Kidney (tissue), 14 donors: ENCODE measurements around the gene PTPN2. TPM values are rescaled to one million over a fixed set of nuclear protein-coding genes. Genes with fewer than 3 reads are reported as not detected.

Source experiments
- DNase-seq, 5 donors: peaks; one replicate each; pipeline ENCODE4 v3.0.0-alpha.2; 2013 to 2020
- FAIRE-seq: peaks from 2 replicates; lab custom pipeline; 2012; peaks lifted over from hg19 to GRCh38; lab: Jason Lieb, UNC
- H3K27ac ChIP-seq, 2 donors: one replicate each; pipeline ENCODE4 v1.7.0; 2013; ENCODE audit warnings: low read depth in 2 of 2, low read length in 2 of 2, inconsistent platforms in 1 of 2
- H3K27me3 ChIP-seq: one replicate; pipeline ENCODE4 v1.7.1; 2013; ENCODE audit warnings: low read length, inconsistent platforms; ENCODE audit not compliant: control insufficient read depth, insufficient read depth
- H3K36me3 ChIP-seq, 3 donors: one replicate each; pipeline versions ENCODE4 v1.7.0 to v1.7.1; 2013; ENCODE audit warnings: low read length in 3 of 3, control low read depth in 1 of 3, inconsistent platforms in 1 of 3; ENCODE audit not compliant: insufficient read depth in 3 of 3, control insufficient read depth in 2 of 3
- H3K4me1 ChIP-seq, 3 donors: one replicate each; pipeline versions ENCODE4 v1.7.0 to v1.7.1; 2013; ENCODE audit warnings: low read length in 3 of 3, inconsistent platforms in 1 of 3, low read depth in 1 of 3; ENCODE audit not compliant: control insufficient read depth in 2 of 3, insufficient read depth in 2 of 3
- H3K4me3 ChIP-seq, 3 donors: one replicate each; pipeline versions ENCODE4 v1.7.0 to v1.8.1; 2013; ENCODE audit warnings: low read length in 3 of 3, control low read depth in 1 of 3, inconsistent platforms in 1 of 3
- H3K9ac ChIP-seq, 3 donors: one replicate each; pipeline versions ENCODE4 v1.7.0 to v1.7.1; 2013; ENCODE audit warnings: low read length in 3 of 3, control low read depth in 1 of 3, inconsistent platforms in 1 of 3
- H3K9me3 ChIP-seq, 3 donors: one replicate each; pipeline versions ENCODE4 v1.7.0 to v1.7.1; 2013; ENCODE audit warnings: low read length in 3 of 3, control low read depth in 1 of 3, inconsistent platforms in 1 of 3; ENCODE audit not compliant: control insufficient read depth in 2 of 3, insufficient read depth in 1 of 3
- intact Hi-C: fragments of 100-400 bp; cut with DNase I; formaldehyde crosslinking; loops from one replicate; pipeline ENCODE4 v1.11.1; 2022
- polyA plus RNA-seq: library from polyadenylated mRNA; stranded (reverse); fragments of 350-450 nt; fragmentation: Illumina TruSeq; extraction: RNeasy Lipid Tissue Mini Kit (QIAGEN cat#74804); gene quantifications from one replicate; pipeline ENCODE4 v1.2.3, GENCODE V29; 2014; ENCODE audit warnings: low read depth, low replicate concordance; ENCODE audit not compliant: insufficient read depth
- total RNA-seq: library from RNA; stranded (reverse); fragmentation: NEBNext Ultra II Directional; extraction: Animal tissue kit (Norgen Biotek cat#: 25700); gene quantifications from one replicate; pipeline ENCODE4 v1.2.1, GENCODE V29; 2021
- TF ChIP-seq, protein P1 (sequence below): IDR thresholded peaks from 3 replicates; pipeline ENCODE4 v1.5.1; 2012; ENCODE audit warnings: mild to moderate bottlenecking, moderate library complexity, borderline replicate concordance; ENCODE audit not compliant: insufficient read depth; ENCODE audit errors: extremely low read depth
- donor health status: control.
- donor health status: control.
- donor health status: control.
- donor health status: control.
- donor health status: control.
- donor health status: DM: yes; HTN: yes; CAD: no.
- donor health status: Normal renal cell carcinoma (clear cell type).

The PTPN2 gene
- total and polyA plus RNA-seq, 2 donors from 2014 or later: 23.4 to 45.8 TPM

DNA sequence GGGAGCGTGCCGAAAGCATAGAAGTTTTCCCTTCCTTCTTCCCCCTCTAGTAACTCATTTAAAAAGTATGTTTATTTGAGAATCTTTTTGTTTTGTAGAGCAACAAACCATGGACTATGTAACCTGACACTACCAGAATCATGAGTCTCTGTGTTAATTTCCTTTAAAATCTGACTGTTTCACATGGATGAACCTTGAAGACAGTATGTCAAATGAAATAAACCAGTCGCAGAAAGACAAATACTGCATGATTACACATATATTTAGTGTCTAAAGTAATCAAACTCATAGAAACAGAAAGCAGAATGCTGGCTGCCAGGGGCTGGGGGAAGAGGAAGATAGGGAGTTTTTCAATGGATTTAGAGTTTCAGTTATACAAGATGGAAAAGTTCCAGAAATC is 32.3 kb downstream of the PTPN2 start:
- TF ChIP-seq, protein P1, sequence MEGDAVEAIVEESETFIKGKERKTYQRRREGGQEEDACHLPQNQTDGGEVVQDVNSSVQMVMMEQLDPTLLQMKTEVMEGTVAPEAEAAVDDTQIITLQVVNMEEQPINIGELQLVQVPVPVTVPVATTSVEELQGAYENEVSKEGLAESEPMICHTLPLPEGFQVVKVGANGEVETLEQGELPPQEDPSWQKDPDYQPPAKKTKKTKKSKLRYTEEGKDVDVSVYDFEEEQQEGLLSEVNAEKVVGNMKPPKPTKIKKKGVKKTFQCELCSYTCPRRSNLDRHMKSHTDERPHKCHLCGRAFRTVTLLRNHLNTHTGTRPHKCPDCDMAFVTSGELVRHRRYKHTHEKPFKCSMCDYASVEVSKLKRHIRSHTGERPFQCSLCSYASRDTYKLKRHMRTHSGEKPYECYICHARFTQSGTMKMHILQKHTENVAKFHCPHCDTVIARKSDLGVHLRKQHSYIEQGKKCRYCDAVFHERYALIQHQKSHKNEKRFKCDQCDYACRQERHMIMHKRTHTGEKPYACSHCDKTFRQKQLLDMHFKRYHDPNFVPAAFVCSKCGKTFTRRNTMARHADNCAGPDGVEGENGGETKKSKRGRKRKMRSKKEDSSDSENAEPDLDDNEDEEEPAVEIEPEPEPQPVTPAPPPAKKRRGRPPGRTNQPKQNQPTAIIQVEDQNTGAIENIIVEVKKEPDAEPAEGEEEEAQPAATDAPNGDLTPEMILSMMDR: no peak
- no peak overlapping the region for H3K27ac ChIP-seq
- H3K27me3 ChIP-seq: no peaks in the 10 kb centered on the region
- peaks cover 0 to 5% (median 3%) of the 10 kb centered on the region in 3 donors for H3K36me3 ChIP-seq
- FAIRE-seq (no peak), DNase-seq (no peak)
- intact Hi-C loops: no loop called here
- H3K4me3 ChIP-seq: no peak overlapping the region
- H3K9ac ChIP-seq: no peak overlapping the region
- H3K4me1 ChIP-seq: peaks cover 0 to 5% (median 0%) of the 10 kb centered on the region in 3 donors
- no peaks in the 10 kb centered on the region for H3K9me3 ChIP-seq

DNA sequence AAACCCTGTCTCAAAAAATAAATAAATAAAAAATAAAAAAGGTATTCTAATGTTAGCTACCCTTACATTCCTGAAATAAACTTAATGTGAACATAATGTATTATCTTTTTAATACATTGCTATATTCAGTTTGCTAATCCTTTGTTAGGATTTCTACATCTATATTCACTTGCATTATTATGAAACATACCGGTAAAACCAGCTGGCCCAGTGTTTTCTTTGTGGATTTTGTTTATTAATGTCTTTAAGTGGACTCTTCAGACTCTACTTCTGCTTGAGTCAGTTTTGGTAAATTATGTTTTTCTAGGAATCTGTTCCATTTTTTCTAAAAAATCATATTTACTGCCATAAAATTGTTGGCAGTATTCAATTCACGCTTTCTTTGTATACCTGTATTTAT is 34.5 kb downstream of the PTPN2 start:
- no peak overlapping the region for H3K27ac ChIP-seq
- no peak overlapping the region for H3K9ac ChIP-seq
- FAIRE-seq: no peak

DNA sequence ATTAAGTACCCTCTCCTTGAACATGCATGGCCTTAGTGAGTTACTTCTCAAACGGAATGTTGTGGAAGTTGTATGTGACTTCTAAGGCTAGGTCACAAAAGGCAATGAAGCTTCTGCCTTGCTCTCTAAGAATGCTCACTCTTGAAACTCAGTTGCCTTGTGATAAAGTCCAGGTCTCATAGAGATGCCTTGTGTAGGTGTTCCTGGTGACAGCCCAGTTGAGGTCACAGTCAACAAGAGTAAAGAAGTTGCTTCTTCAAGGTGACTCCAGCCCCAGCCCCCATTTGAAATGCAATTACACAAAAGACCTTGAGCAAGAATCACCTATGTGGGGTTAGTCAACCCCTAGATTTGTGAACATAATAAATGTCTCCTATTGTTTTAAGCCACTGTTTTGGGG is 35.6 kb downstream of the PTPN2 start:
- H3K9ac ChIP-seq: no peak overlapping the region
- H3K36me3 ChIP-seq: no peaks in the 10 kb centered on the region
- H3K27ac ChIP-seq: no peak overlapping the region
- TF ChIP-seq, protein P1: no peak
- FAIRE-seq (no peak), DNase-seq (no peak)
- intact Hi-C loops: no loop called here
- H3K27me3 ChIP-seq: no peaks in the 10 kb centered on the region
- H3K4me3 ChIP-seq: no peak overlapping the region
- H3K9me3 ChIP-seq: no peaks in the 10 kb centered on the region
- no peaks in the 10 kb centered on the region for H3K4me1 ChIP-seq

More for the DNA sequence above, 34.5 kb downstream of the PTPN2 start:
- H3K27me3 ChIP-seq: no peaks in the 10 kb centered on the region
- no peak overlapping the region for H3K4me3 ChIP-seq
- intact Hi-C loops: no loop called here
- peaks cover 0 to 3% (median 0%) of the 10 kb centered on the region in 3 donors for H3K36me3 ChIP-seq
- TF ChIP-seq, protein P1: no peak
- H3K9me3 ChIP-seq: no peaks in the 10 kb centered on the region
- no peak for DNase-seq
- H3K4me1 ChIP-seq: no peaks in the 10 kb centered on the region

DNA sequence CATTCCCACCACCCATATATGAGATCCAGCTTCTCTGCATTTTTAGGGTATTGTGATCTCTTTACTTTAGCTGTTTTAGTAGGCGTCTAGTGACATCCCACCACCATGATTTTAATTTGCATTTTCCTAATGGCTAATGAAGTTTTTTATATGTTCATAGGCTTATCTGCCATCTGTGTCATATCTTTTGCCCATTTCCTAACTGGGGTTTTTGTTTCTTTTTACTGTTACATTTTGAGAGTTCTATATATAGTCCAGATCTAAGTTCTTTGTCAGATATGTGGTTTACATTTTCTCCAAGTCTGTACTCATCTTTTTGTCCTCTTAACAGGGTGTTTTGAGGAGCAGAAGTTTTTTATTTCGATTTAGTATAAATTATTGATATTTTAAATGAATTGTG is 39.6 kb downstream of the PTPN2 start:
- TF ChIP-seq, protein P1: no peak
- no peak for FAIRE-seq
- H3K4me3 ChIP-seq: no peak overlapping the region
- H3K9me3 ChIP-seq: no peaks in the 10 kb centered on the region
- H3K27ac ChIP-seq: no peak overlapping the region
- H3K4me1 ChIP-seq: peaks cover 0 to under 1% (median 0%) of the 10 kb centered on the region in 3 donors
- peaks cover 0 to 4% (median 4%) of the 10 kb centered on the region in 3 donors for H3K36me3 ChIP-seq
- no peaks in the 10 kb centered on the region for H3K27me3 ChIP-seq
- intact Hi-C loops: no loop called here
- H3K9ac ChIP-seq: no peak overlapping the region
- no peak for DNase-seq
